GM21447 (cell line): ENCODE measurements around the gene SYTL3.

Experiments
- ATAC-seq: cut with Tn5 transposase; IDR thresholded peaks from one replicate; pipeline ENCODE4 v1.9.1; 2021; ENCODE audit not compliant: unreplicated experiment

The SYTL3 gene

DNA sequence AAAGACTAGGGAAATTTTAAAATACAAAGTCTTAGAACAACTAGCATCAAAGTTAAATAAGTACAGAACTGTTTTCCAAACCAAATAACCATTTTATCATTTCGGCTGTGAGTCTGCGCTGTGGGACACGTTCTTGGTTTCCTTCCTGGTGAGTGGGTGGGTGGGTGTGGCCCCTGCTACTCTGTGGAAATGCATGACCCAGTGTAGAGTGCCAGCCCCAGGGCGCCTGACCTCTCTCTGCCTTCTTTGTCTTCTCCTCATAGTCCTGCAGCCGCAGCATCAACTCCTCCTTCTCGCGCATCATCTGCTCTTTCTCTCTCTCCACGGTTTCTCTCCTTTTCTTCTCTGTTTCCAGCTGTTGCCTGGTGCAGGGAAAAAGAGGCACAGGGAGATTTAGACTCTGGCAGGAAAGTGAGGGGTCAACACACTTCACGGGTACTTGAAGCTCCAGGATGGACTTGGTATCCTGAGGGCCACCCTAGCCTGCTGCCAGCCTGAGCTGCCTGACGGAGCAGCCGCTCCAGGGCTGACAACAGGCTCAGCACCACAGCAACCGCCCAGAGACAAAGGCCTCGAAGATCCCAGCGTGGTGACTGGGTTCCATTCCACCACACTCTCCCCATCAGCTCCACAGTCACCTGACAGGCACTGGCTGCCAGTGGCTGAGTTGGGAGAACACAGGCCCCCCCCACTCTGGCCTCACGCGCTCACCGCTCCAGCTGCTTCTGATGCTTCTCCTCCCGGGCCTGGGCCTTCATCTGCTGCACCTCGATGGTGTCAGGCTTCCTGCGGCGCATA, 120.9 kb downstream of the SYTL3 start:
- ATAC-seq = no peak

GRCh38 chr6:158771399-158772152, 121.7 kb downstream of the SYTL3 start:
- no peak for ATAC-seq

DNA sequence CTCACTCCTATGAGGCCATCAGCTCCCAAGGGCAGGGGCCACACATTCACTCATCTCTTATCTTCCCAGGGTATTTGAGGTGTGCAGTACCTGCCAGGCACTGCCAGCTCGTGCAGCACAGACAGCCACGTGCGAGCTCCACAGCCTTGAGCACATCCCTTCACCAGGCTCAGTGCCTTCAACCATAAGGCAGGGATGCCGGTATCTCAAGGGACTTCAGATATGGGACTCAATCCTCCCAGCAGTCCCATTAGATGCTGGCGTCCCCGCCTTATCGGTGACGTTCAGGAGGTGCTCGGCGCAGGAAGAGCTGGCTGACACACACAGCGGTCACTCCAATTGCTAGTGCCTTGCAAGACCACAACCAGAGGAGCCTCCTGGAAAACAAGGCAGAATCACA, 122.3 kb downstream of the SYTL3 start:
- no peak for ATAC-seq

DNA sequence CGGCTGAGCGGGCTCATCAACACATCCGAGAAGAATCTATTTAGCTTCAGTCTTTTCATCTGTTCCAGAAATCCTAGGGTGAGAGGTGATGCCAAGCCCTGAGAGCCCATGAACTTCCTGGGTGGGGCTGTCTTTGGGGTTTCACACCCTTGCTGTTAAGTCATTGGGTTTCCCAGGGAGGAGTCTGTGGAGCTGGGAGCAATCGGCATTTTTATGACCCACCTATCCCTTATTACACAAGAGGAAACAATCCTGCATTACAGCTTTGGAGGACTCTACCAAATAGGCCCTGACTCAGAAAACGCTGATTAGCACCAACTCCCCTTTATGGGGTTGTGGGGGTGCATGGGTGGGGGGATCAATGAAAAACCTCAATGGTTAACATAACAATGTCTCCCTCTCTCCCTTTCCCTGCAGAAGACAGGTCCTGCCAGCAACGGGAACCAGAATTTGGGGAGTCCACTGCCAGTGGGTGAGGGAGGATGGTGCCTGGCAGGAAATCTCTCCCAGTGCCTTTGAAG, 123.1 kb downstream of the SYTL3 start:
- no peak for ATAC-seq

DNA sequence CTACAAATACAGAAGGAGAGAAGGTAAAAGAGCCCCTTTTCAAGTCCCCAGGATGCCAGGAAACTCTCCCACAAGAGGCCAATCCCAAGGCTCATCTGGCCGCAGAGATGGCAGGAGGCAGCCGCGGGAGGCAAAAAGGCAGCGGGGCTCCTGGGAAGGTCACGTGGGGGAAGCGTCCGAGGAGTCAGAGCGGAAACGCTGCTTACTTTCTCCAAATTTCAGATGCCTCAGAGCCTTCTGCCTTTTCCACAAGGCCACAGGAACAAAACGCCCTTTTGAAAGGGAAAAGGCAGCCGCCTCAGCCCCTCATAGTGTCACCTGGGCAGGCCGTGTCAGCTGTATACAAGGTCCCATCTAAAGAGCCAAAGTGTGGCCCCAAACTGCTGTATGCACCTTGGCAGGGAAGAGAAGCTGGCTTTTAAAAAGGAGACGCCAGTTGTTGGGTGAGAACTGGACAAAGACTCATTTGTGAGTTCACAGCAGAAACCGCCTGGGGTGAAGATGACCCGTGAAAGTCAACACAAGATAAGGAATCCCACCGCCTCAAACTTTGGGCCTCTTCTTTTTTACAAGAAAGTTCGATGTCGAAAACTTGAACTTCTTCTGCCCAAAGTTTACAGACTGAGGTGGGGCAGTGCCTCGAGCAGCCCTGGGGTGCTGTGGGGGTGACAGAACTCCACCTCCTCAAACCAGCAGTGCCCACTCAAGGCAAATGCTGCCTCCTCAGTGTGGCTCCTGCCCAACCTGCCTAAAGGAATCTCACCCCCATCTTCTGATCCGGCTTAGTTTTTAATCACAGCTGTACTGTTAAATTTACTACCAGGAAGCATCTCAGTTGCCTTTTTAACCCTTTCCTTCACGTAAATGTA, 124.0 kb downstream of the SYTL3 start:
- no peak for ATAC-seq

DNA sequence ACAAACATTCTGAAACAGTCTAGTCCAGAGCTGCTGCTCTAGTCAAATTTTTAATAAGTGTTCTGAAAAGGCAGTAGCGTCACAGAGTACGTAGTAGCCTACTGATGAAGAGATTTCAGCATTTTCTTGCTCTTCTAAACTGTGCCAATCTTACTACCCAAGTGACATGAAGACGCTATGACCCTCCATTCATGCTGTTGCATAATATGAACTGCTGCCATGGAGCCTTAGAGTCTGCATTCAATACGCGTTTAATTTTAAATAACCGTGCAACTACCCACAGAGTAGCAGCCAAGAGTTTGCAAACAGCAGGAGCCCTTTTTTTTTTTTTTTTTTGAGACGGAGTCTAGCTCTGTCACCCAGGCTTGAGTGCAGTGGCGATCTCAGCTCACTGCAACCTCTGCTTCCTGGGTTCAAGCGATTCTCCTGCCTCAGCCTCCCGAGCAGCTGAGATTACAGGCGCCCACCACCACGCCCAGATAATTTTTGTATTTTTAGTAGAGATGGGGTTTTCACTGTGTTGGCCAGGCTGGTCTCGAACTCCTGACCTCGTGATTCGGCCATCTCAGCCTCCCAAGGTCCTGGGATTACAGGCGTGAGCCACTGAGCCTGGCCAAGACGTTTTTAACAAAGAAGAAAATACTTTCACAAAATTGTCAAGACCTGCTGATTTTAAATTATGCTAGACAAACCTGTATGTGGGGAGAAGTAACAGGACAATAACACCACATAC, 125.0 kb downstream of the SYTL3 start:
- no peak for ATAC-seq

GRCh38 chr6:158775832-158776231, 126.0 kb downstream of the SYTL3 start:
- ATAC-seq = no peak

DNA sequence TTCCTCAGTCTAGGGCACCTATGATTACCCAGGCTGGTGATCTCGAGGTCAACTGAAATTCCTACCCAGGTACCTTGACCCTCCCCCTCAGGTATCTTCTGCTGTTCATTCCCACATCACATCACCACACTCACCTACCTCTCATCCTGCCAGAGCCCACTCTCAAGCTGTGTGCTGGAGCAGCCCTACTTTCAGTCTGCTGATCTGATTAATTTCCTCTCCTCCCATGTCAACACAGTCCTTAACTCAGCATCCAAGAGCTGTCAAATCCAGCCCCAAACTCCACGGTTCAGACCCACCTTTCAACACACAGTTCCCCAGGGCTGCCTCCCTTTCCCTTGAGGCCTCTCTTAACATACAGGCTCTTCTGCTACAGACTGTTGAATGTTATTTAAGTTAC, 126.9 kb downstream of the SYTL3 start:
- ATAC-seq = no peak

GRCh38 chr6:158777510-158777909, 127.7 kb downstream of the SYTL3 start:
- no peak for ATAC-seq

DNA sequence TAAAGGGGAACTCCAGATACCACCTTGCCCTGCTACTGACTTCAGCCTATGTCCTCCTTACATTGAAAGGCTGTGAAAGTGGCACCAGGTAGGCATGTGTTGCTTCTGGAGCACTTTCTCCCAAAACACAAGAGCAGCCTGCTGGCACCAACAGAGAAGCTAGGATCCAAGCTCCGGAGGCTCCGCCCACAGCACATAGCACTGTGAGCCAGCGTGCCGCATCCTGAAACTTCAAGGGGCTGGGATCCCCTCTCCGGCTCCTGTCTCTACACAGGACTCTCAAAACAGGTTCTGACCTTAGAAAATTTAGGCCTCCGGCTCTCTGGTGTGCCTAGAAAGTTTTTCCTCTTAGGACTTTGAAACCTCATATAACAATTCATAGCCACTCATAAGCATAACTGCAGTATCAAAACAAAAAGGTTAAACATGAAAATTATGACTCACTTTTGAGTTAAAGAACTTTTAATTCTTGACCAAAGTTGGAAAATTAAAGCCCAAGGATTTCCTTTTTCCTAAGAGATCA, 128.2 kb downstream of the SYTL3 start:
- no peak for ATAC-seq

DNA sequence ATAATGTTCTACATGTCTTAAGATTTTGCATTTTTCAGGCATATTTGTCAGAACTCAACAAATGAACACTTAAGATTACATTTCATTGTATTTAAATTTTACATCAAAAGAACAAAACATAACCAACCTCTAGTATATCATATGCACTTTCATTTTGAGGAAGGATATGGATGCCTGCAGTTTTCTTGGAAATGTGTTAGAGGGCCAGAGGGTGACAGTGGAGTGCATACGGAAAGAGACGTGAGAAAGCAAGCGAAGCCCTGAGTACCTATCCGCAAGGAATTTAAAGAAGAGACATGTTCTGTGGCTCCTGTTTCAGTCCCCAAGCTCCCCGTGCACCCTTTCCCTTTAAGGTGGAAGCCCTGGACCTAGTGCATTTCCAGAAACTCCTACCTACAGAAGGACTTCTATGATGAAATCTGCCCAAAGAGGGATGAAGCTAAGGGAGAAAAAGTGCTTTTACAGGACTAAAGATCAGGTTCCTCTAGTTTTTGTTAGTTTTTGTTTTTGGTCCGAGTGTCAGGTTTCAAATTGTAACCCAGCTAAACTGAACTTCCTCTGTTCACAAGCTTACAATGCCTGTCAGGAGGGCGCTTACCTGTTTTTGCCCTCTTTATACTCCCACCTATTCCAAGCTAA, 130.5 kb downstream of the SYTL3 start:
- no peak for ATAC-seq

- ATAC-seq = no peak
These were observed 131.3 kb downstream of the SYTL3 start for GRCh38 chr6:158780988-158781691.

DNA sequence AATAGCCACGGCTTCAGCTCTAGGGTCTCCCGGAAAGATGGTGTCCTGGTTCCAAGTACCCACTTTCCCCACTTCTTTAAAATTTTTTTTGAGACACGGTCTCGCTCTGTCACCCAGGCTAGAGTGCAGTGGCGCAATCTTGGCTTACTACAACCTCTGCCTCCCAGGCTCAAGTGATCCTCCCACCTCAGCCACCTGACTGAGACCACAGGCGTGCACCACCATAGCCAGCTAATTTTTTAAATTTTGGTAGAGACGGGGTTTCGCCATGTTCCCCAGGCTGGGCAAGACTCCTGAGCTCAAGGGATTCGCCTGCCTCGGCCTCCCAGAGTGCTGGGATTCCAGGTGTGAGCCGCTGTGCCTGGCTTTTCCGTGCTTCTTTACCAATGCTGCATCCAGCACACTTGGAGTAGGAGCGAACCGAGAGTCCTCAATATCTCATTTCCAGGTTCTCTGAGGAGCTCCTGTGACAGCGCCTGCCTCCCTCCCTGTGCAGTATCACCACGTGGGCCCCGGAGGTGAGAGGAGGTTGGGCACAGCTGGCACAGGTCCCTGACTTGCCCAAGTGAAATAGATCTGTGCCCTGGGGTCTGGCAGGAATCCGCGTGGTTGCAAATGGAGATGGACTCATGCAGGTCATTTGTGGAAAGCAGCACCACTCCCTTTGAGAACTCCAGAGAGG, 132.0 kb downstream of the SYTL3 start:
- ATAC-seq = no peak

- no peak for ATAC-seq
These were observed 132.7 kb downstream of the SYTL3 start for GRCh38 chr6:158782432-158783166.

GRCh38 chr6:158783167-158783450, 133.3 kb downstream of the SYTL3 start:
- no peak for ATAC-seq

DNA sequence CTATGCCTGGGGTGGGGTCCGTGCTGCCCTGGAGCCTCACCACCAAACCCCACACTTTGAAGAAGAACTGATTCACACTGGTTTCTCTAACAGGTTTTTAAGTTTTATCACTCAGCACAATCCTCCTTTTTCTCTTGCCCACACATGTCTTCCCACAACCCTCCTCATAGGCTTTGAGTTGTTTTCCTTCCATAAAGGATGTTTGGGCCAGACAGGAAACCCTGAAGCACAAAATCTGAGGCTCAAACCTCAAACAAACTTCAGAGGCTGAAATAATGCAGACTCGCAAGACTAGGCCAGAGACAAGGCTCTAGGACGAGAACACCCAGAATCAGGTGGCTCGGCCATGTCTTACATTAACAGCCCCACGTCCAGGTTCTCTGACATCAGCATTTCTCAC, 134.0 kb downstream of the SYTL3 start:
- no peak for ATAC-seq

DNA sequence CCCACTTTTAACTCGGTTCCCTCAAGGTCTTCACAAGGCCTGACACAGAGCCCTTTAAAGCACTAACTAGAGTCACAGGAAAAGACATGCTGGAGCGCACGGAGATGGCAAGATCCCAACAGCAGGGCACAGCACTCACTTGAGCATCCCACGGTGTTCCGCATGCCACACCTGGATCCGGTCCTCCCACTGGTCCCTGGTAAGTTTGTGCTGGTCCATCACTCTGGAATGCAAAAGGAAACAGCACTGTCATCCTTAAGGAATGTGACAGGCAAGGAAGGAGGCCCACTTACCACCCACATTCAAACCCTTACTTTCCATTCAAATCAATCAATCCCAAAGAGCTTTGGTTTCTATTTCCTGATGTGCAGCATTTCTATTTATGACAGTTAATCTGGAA, 134.7 kb downstream of the SYTL3 start:
- ATAC-seq = no peak

- ATAC-seq = no peak
These were observed 135.2 kb downstream of the SYTL3 start for GRCh38 chr6:158785036-158785435.
